K562 (cell line): ENCODE measurements around the gene AJM1. TPM values are rescaled to one million over a fixed set of nuclear protein-coding genes. Genes with fewer than 3 reads are reported as not detected.

Source experiments
- ESRRB ChIP-seq: fragments of 250-450 bp; sonication (Bioruptor Pico); IDR thresholded peaks from 2 replicates; pipeline ENCODE4 v1.5.0; 2020; ENCODE audit warnings: mild to moderate bottlenecking, moderate library complexity, borderline replicate concordance
- FOS ChIP-seq: IDR thresholded peaks from 3 replicates; pipeline ENCODE4 v1.6.1; 2011; ENCODE audit not compliant: insufficient read length; ENCODE audit errors: extremely low read depth
- RFX5 ChIP-seq: IDR thresholded peaks from 2 replicates; pipeline ENCODE4 v1.6.1; 2011; ENCODE audit warnings: low read depth, mild to moderate bottlenecking, improper control_type of control experiment, low read length
- RREB1 ChIP-seq: fragments of 250-450 bp; sonication (Bioruptor Pico); IDR thresholded peaks from 2 replicates; pipeline ENCODE4 v1.4.0; 2020
- SIN3A ChIP-seq, 2 experiments: fragments of 150-350 bp in 1 of 2; IDR thresholded peaks; 2 replicates each; pipeline ENCODE4 v1.6.1; 2011 to 2016; ENCODE audit warnings: borderline replicate concordance in 2 of 2, low read depth in 2 of 2, low read length in 2 of 2, mild to moderate bottlenecking in 2 of 2, moderate library complexity in 2 of 2; ENCODE audit not compliant: control insufficient read depth in 1 of 2
- SMAD1 ChIP-seq: fragments of 150-350 bp; IDR thresholded peaks from 2 replicates; pipeline ENCODE4 v1.6.1; 2014; ENCODE audit warnings: low read length, low read depth; ENCODE audit not compliant: partially characterized antibody
- USF2 ChIP-seq: sonication (generic); formaldehyde crosslinking; IDR thresholded peaks from 2 replicates; pipeline ENCODE4 v1.5.0; 2020; ENCODE audit warnings: missing genetic modification reagents
- ZNF318 ChIP-seq, 2 experiments: fragments of 450-650 bp; IDR thresholded peaks; 2 replicates each; pipeline ENCODE4 v1.6.1; 2016; ENCODE audit warnings: mild to moderate bottlenecking in 2 of 2, borderline replicate concordance in 1 of 2, low read depth in 1 of 2, moderate library complexity in 1 of 2
- ZNF639 ChIP-seq, 2 experiments: fragments of 200-800 bp in 1 of 2; sonication (Bioruptor generic) in 1 of 2; sonication (generic) in 1 of 2; formaldehyde crosslinking in 1 of 2; IDR thresholded peaks in 1 of 2; conservative IDR thresholded peaks in 1 of 2; 2 replicates each; pipeline versions ENCODE4 v1.5.0 to v1.6.1; 2016 to 2020; ENCODE audit warnings: missing compliant biosample characterization in 1 of 2, missing genetic modification characterization in 1 of 2, missing genetic modification reagents in 1 of 2
- polyA plus RNA-seq, 8 experiments: library from polyadenylated mRNA; depleted of rRNA in 4 of 8; stranded (reverse) in 5 of 8; unstranded in 3 of 8; fragments of >200 nt; fragmentation: Nextera tagmentation in 2 of 8; fragmentation: Illumina TruSeq in 1 of 8; extraction: Ambion mirVana in 2 of 8; extraction: Trizol in 1 of 8; gene quantifications; 2 replicates each; pipeline versions ENCODE4 v1.2.1 to v1.2.3, GENCODE V29; 2011 to 2014; ENCODE audit warnings: inconsistent platforms in 1 of 8, missing spikeins in 1 of 8
- total RNA-seq, 7 experiments: library from RNA; depleted of rRNA in 6 of 7; stranded (reverse); fragments of >200 nt in 6 of 7; fragmentation: Illumina TruSeq in 2 of 7; extraction: Trizol in 2 of 7; gene quantifications; 2 replicates each; pipeline versions ENCODE4 v1.2.1 to v1.2.3, GENCODE V29; 2011 to 2021; ENCODE audit warnings: low replicate concordance in 1 of 7

Gene AJM1
- total and polyA plus RNA-seq, 9 of the 15 experiments (the other 6 are each of a cell fraction or from before 2014, with no cell fraction given) = 0.01 to 3.7 (median 0.65) TPM; not detected in 1

- TF ChIP-seq RREB1 (CRISPR knock-in tag) (no peak), FOS (no peak), RFX5 (no peak), SIN3A (IDR thresholded peaks at IDR 0.05; ENCODE audit: borderline replicate concordance in 2 of 2, control insufficient read depth in 1 of 2, low read depth in 2 of 2, low read length in 2 of 2) (peak; percentile 13 to 15; a peak in 2 of 4 replicates), USF2 (CRISPR knock-in tag) (no peak), ZNF318 (IDR thresholded peaks at IDR 0.05; ENCODE audit: borderline replicate concordance in 1 of 2, low read depth in 1 of 2) (no peak), ZNF639 (CRISPR knock-in tag; conservative IDR thresholded peaks at IDR 0.05 in 1 of 2, IDR thresholded peaks at IDR 0.05 in 1 of 2) (no peak), SMAD1 (no peak), ESRRB (CRISPR knock-in tag) (no peak)
Measured at GRCh38 chr9:136847826-136848392, 5.6 kb downstream of the AJM1 start (continued).
